Endothelial cell of umbilical vein (primary cell): ENCODE data around the gene IL16. TPM values are rescaled to one million over a fixed set of nuclear protein-coding genes. Genes with fewer than 3 reads are reported as not detected.

ENCODE experiments used
- BruUV-seq: library from RNA; stranded (reverse); fragments of 400-500 nt; replicated peaks from 2 replicates; lab custom pipeline; 2021; lab: Mats Ljungman, UMichigan
- CTCF ChIA-PET: fragments of 300-600, 350-600 bp; sonication (Branson Sonifier 250); formaldehyde crosslinking; loops from one replicate; lab custom pipeline; 2021; ENCODE audit warnings: antibody characterized with exemption, inconsistent platforms; lab: Charles Lee
- POLR2A ChIA-PET: fragments of 300-600, 350-600 bp; sonication (Branson Sonifier 250); formaldehyde crosslinking; loops from one replicate; lab custom pipeline; 2021; ENCODE audit warnings: antibody characterized with exemption, inconsistent platforms; lab: Charles Lee
- DNase-seq: peaks from one replicate; pipeline ENCODE4 v3.0.0-alpha.2; 2011; ENCODE audit warnings: low read depth, low spot score
- FAIRE-seq: peaks from 2 replicates; lab custom pipeline; 2011; peaks lifted over from hg19 to GRCh38; lab: Jason Lieb, UNC
- H2AFZ ChIP-seq: 2 replicates; pipeline ENCODE4 v1.6.0; 2012; ENCODE audit warnings: low read depth, low read length, control low read depth, inconsistent platforms
- H3K27ac ChIP-seq: 2 replicates; pipeline ENCODE4 v1.5.1; 2011; ENCODE audit warnings: low read depth, mild to moderate bottlenecking, control low read depth, low read length, moderate library complexity; ENCODE audit not compliant: insufficient read depth
- H3K27me3 ChIP-seq, 2 experiments: 2 replicates each; pipeline versions ENCODE4 v1.6.0 to v1.6.1; 2011; ENCODE audit warnings: low read length in 2 of 2, mixed read lengths in 1 of 2; ENCODE audit not compliant: control insufficient read depth in 2 of 2, insufficient read depth in 2 of 2
- H3K36me3 ChIP-seq, 2 experiments: 2 replicates in 1 of 2; 3 replicates in 1 of 2; pipeline ENCODE4 v1.5.1; 2011; ENCODE audit warnings: low read length in 2 of 2, mild to moderate bottlenecking in 1 of 2, moderate library complexity in 1 of 2; ENCODE audit not compliant: control insufficient read depth in 2 of 2, insufficient read depth in 2 of 2; ENCODE audit errors: extremely low read depth in 1 of 2
- H3K4me1 ChIP-seq: 3 replicates; pipeline ENCODE4 v1.5.1; 2011; ENCODE audit warnings: mild to moderate bottlenecking, low read length; ENCODE audit not compliant: control insufficient read depth, insufficient read depth; ENCODE audit errors: extremely low read depth
- H3K4me2 ChIP-seq: 2 replicates; pipeline ENCODE4 v1.6.1; 2011; ENCODE audit warnings: low read length, control low read depth, mixed read lengths; ENCODE audit not compliant: insufficient read depth
- H3K4me3 ChIP-seq, 3 experiments: fragments of 200-600 bp in 1 of 3; sonication (generic), shearing (Covaris generic) in 1 of 3; replicated peaks in 1 of 3; 2 replicates each; pipeline ENCODE4 v1.5.1; 2011 to 2016; ENCODE audit warnings: control low read depth in 3 of 3, low read length in 3 of 3, mild to moderate bottlenecking in 2 of 3, inconsistent platforms in 1 of 3, low read depth in 1 of 3, moderate library complexity in 1 of 3; ENCODE audit not compliant: insufficient read depth in 1 of 3
- H3K79me2 ChIP-seq: 2 replicates; pipeline ENCODE4 v1.6.0; 2012; ENCODE audit warnings: low read length, inconsistent platforms; ENCODE audit not compliant: control insufficient read depth, insufficient read depth
- H3K9ac ChIP-seq: replicated peaks from 2 replicates; pipeline ENCODE3; 2011; ENCODE audit warnings: low read length, control low read depth; ENCODE audit not compliant: insufficient read depth; ENCODE audit errors: extremely low read depth
- H3K9me1 ChIP-seq: replicated peaks from 3 replicates; pipeline ENCODE4 v1.6.0; 2011; ENCODE audit warnings: mild to moderate bottlenecking, low read length; ENCODE audit not compliant: control insufficient read depth, insufficient read depth; ENCODE audit errors: extremely low read depth
- H3K9me3 ChIP-seq: replicated peaks from 2 replicates; pipeline ENCODE4 v1.5.1; 2012; ENCODE audit warnings: low read length, inconsistent platforms; ENCODE audit not compliant: control insufficient read depth, insufficient read depth
- H4K20me1 ChIP-seq: replicated peaks from 2 replicates; pipeline ENCODE3; 2011; ENCODE audit warnings: mild to moderate bottlenecking, low read length; ENCODE audit not compliant: control insufficient read depth, insufficient read depth; ENCODE audit errors: extremely low read depth
- CTCF ChIP-seq, 2 donors: IDR thresholded peaks; 1 replicate in 1 of 2; 2 replicates in 1 of 2; pipeline ENCODE4 v1.5.1; 2011; ENCODE audit warnings: low read length in 2 of 2, mild to moderate bottlenecking in 2 of 2, moderate library complexity in 2 of 2, control low read depth in 1 of 2, inconsistent platforms in 1 of 2, low read depth in 1 of 2; ENCODE audit not compliant: insufficient read depth in 1 of 2; ENCODE audit errors: extremely low read depth in 1 of 2
- EZH2 ChIP-seq: IDR thresholded peaks from 2 replicates; pipeline ENCODE4 v1.6.1; 2012; ENCODE audit warnings: borderline replicate concordance, low read depth, mild to moderate bottlenecking, moderate library complexity, low read length, inconsistent platforms; ENCODE audit not compliant: severe bottlenecking
- FOS ChIP-seq: IDR thresholded peaks from 2 replicates; pipeline ENCODE4 v1.6.1; 2011; ENCODE audit warnings: mild to moderate bottlenecking, low read length, moderate library complexity, borderline replicate concordance; ENCODE audit not compliant: insufficient read depth
- GATA2 ChIP-seq: IDR thresholded peaks from 2 replicates; pipeline ENCODE4 v1.7.0; 2011; ENCODE audit warnings: low read depth, mild to moderate bottlenecking, moderate library complexity, mixed read lengths, low read length; ENCODE audit not compliant: insufficient read length, insufficient read depth
- JUN ChIP-seq: IDR thresholded peaks from 2 replicates; pipeline ENCODE4 v1.6.1; 2011; ENCODE audit warnings: borderline replicate concordance, low read depth; ENCODE audit not compliant: insufficient read length, insufficient read depth
- MYC ChIP-seq: IDR thresholded peaks from one replicate; pipeline ENCODE4 v1.6.1; 2011; ENCODE audit warnings: mild to moderate bottlenecking, low read depth, low read length
- POLR2A ChIP-seq: IDR thresholded peaks from 2 replicates; pipeline ENCODE4 v1.6.1; 2012; ENCODE audit warnings: low read depth, mild to moderate bottlenecking, control low read depth, low read length
- POLR2AphosphoS5 ChIP-seq: IDR thresholded peaks from 2 replicates; pipeline ENCODE4 v1.6.1; 2012; ENCODE audit warnings: low read depth, mild to moderate bottlenecking, control low read depth, low read length, moderate library complexity; ENCODE audit not compliant: insufficient read depth
- dilution Hi-C: fragments of 300-500 bp; cut with MboI; formaldehyde crosslinking; loops from one replicate; pipeline ENCODE4 v1.15.0; 2019; ENCODE audit warnings: low sequenced_read_pairs; ENCODE audit not compliant: extremely low pct_ligation_motif_present
- intact Hi-C: fragments of 100-400 bp; cut with micrococcal nuclease; formaldehyde crosslinking; loops from one replicate; pipeline ENCODE4 v1.10.0; 2022
- polyA plus RNA-seq, 4 experiments: library from polyadenylated mRNA; depleted of rRNA in 3 of 4; stranded (reverse) in 3 of 4; unstranded in 1 of 4; fragments of >200 nt; gene quantifications; 2 replicates each; pipeline versions ENCODE4 v1.2.1 to v1.2.3, GENCODE V29; 2011 to 2012; ENCODE audit warnings: missing spikeins in 1 of 4
- total RNA-seq: library from RNA; stranded (reverse); gene quantifications from 2 replicates; pipeline ENCODE4 v1.2.3, GENCODE V29; 2021
- TF ChIP-seq, protein P1 (sequence below): IDR thresholded peaks from 2 replicates; pipeline ENCODE4 v1.6.1; 2011; ENCODE audit not compliant: insufficient read depth, insufficient read length

Gene IL16
- total and polyA plus RNA-seq, 2 donors (not counting 3 experiments of a cell fraction or from before 2014, with no cell fraction given) = 0.29 to 2.1 TPM

DNA sequence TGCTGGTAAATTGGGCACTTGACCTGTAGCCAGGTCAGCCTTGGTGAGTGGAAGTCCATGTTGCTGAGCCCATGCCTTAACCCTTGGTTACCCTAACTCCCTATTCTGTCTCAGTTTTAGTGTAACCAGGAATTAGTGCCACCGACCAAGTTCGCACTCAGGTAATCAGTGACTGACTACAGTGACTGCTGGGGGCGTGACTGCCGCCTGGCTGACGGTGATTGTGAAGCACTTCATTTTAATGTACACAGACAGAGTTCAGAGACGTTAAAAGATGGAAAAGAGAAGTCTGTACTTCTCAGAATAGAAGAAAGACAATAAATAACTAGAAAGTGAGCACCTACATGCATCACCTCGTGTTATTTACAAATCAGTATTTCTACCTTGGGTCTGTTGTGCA is 45.3 kb upstream of the IL16 start:
- Histone ChIP-seq H3K27ac (no peak overlapping the region), H3K9me1 (no peaks in the 10 kb centered on the region), H3K4me2 (no peak overlapping the region), H3K9me3 (no peaks in the 10 kb centered on the region), H3K4me3 (no peak overlapping the region), H4K20me1 (no peaks in the 10 kb centered on the region), H2AFZ (no peak overlapping the region), H3K27me3 (no peaks in the 10 kb centered on the region), H3K79me2 (no peaks in the 10 kb centered on the region), H3K9ac (no peak overlapping the region), H3K4me1 (no peaks in the 10 kb centered on the region), H3K36me3 (no peaks in the 10 kb centered on the region)
- ChIA-PET POLR2A (no interaction called here), CTCF (interaction anchor here (10.3 kb wide), 1 partner anchor 115 kb away, joined by 472 read pairs; no protein-coding TSS in a partner anchor)
- FAIRE-seq (no peak), DNase-seq (no peak)
- BruUV-seq = no TSS peak
- dilution Hi-C loops (no loop called here), intact Hi-C loops (no loop called here)
- TF ChIP-seq FOS (no peak), JUN (no peak), EZH2 (no peak), GATA2 (no peak), MYC (no peak), POLR2A (no peak), POLR2AphosphoS5 (no peak), CTCF (IDR thresholded peaks at IDR 0.05; ENCODE audit: extremely low read depth in 1 of 2, insufficient read depth in 1 of 2, low read depth in 1 of 2, low read length in 2 of 2) (no peak)
- TF ChIP-seq, protein P1, sequence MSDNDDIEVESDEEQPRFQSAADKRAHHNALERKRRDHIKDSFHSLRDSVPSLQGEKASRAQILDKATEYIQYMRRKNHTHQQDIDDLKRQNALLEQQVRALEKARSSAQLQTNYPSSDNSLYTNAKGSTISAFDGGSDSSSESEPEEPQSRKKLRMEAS = no peak
